Measurements from ENCODE around the gene YLPM1.

DNA sequence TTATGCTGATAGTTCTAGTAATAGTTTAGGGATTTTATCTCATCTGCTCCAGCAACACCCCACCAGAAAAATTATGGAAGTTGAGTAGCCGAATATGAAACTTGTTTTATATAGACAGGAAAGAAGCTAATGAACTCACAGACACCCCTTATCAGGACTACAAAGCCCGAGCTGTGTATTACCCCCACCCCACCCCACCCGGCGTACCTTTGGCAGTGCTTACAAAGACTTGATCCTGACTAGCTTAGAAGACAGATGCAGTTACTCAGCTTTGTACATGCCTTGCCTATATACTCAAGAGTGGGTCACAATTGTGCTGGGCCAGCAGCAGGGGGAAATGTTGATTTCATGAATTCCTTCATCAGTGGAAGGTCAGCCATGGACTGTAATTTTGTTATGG lies 90.5 kb downstream of the YLPM1 start:
- TF ChIP-seq, protein P1, sequence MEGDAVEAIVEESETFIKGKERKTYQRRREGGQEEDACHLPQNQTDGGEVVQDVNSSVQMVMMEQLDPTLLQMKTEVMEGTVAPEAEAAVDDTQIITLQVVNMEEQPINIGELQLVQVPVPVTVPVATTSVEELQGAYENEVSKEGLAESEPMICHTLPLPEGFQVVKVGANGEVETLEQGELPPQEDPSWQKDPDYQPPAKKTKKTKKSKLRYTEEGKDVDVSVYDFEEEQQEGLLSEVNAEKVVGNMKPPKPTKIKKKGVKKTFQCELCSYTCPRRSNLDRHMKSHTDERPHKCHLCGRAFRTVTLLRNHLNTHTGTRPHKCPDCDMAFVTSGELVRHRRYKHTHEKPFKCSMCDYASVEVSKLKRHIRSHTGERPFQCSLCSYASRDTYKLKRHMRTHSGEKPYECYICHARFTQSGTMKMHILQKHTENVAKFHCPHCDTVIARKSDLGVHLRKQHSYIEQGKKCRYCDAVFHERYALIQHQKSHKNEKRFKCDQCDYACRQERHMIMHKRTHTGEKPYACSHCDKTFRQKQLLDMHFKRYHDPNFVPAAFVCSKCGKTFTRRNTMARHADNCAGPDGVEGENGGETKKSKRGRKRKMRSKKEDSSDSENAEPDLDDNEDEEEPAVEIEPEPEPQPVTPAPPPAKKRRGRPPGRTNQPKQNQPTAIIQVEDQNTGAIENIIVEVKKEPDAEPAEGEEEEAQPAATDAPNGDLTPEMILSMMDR (IDR thresholded peaks at IDR 0.05), result no peak
- no peak for TF ChIP-seq POLR2A (IDR thresholded peaks at IDR 0.05)

All from thyroid gland (tissue), 4 donors.